Globus pallidus (tissue), 1 donor: ENCODE measurements around the gene TMEM132D.

Source experiments
- DNase-seq: peaks from one replicate; pipeline ENCODE4 v3.0.0-alpha.2; 2015; ENCODE audit warnings: low spot score

The TMEM132D gene

DNA sequence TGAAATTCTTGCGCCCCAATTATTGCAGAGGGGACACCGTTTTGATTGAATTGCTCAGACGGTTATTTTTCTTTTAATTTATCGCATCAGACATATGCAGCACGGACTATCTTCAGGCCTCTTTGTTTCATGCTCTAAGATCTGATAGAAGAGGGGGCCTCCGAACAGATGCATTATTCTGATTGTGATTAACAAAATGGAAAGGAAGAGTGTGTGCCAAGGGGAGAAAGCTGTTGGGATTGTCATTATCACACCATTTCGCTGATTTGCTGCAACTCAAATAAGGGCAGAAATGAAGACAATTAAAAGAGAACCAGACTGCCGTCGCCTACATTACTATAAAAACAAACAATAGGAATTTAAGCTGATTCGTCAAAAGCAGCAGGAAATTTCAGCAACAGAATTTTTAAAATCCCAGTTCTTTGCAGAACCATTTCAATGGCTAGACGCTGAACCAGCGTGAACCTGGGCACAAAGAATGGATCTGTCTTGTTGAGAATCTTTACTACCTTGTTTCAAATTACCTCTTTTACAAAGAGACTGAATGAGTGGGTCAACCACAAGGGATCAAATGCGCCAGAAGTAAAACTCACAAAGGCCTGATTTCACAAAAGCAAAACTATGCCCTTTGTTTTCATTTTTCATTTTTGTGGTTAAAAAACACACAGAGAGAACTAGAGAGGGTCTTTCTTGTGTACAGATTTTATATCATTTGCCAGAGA lies 30.6 kb downstream of the TMEM132D start:
- DNase-seq, result no peak

DNA sequence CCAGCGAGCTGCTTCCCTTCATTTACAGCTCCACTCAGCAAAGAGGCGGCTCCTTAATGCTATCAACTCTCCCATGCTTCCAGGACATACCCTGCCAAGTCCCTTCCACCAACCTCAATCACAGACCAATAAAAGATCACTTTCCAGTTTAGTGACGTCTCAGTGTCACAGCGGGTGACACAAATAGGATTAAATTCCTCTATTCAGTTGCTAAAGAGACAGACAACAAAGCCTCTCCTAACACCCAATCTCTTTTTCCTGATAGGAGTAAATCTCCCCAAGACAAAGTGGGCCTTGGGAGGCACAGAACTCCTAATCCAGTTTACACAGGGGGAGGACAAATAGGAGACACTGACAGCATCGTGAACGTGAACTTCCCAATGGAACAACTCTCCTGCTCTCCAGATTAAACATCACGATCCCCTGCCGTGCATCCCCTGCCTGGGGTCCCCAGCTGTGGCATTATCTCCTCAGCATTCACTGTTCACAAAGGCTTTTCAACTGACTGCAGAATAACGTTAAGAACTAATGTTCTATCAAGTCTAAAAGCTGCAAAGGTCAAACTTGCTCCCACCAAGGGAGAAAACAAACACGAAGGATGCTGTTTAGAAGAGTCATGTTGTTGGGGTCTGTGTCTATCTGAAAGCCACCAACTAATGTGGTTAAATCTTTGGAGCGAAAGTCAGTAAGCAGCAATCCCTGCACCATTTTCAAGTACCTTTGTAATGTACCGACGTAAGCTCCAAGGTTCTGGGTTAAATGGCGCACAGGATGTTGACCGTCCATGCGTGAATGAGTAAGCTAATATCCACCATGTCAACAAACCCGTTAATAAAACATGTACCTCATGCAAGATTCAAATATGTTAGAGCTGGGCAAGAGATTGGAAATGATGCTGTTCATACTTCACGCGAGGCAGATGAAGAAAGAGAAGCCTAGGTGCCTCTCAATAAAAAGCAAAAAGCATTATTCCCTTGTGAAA lies 31.5 kb downstream of the TMEM132D start:
- DNase-seq, result no peak

DNA sequence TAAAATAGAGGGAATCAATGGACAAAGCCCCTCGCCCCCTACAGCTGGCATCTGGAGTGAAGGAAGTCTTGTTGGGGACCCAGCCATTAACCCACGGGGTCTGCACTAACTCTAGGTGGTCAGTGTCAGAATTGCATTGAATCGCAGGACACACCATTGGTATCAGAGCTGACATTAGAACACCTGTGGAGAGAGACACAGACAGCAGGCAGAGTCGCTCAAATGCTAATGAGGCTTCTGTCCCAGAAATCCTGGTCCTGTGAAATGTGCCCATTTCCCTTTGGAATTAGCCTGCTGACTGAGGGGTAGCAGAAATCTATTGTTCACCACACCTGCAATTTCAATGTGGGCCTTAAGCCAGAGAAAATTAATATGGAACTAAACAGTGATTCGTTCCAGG lies 33.0 kb downstream of the TMEM132D start:
- no peak for DNase-seq

DNA sequence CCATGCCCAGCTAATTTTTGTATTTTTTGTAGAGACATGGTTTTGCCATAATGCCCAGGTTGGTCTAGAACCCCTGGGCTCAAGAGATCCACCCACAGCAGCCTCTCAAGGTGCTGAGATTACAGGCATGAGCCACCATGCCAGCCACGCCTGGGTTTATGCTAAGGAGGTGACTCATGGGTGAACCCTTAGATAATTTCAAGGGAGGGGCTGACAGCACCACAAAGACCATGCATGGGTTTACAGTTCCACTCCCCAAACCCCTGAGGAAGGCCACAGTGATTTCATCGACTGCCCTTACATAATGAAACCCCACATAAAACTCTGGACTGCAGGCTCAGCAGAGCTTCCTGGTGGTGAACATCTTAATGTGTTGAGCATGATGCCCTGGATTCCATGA lies 33.7 kb downstream of the TMEM132D start:
- no peak for DNase-seq

DNA sequence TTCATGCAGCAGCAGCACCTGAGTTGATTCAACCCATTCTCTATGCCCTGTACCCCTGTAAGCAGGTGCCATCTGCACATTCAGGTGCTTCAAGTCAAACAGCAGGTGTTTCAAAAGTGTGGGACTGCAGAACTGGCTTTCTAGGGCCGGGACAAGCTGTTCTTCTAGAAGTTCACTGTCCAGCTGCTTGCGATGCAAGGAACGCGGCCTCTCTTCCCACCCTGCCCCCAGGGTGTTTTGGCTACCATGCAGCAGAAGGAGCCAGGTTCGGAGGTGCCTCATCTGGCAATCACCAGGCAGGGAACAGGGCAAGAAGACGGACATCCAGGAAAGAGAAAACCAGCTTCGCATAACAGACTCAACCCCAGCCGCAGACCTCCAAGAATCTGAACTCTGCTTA lies 35.2 kb downstream of the TMEM132D start:
- no peak for DNase-seq

DNA sequence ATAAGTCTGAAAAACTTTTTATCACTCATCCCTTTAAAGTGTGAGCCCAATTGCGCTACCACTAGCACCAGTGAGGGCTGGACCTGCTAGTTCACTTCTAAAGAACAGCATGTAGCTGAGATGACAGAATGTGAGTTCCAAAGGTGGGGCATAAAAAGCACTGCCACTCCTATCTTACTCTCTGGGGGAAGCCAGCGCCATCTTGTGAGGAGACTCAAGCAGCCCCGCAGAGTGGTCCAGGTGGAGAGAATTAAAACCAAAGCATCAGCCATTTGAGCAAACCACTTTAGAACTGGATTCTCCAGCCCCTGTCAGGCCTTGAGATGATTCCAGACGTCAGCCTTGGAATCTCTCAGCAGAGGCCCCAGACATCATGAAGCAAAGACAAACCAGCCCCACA lies 39.9 kb downstream of the TMEM132D start:
- DNase-seq, result no peak

DNA sequence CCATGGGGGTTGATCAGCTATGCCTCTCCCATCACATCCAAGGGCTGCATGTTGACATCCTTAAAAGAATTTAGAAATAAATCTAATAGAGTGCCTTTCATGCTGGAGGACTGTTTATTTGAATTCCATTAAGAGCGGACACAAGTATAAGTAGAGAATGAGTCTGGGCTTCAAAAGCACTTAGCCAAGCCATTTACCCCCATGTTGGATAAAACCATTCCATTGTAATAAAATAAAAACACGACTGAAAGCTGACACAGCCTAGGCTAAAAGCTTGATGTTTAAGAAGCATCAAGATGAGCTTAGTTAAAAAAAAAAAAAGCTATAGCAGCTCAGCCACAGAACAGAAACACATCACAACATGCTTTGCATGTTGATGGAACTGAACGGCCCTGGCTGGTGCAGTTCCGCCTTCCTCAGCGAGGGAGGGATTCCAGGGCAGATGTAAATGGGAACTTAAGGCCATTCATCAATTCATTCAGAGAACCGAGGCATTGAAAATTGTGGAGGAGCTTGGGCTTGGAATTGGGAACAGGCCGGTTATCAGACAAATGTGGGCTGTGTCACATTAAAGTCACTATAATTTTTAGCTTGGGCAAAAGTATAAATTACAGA lies 41.2 kb downstream of the TMEM132D start:
- DNase-seq, result no peak

DNA sequence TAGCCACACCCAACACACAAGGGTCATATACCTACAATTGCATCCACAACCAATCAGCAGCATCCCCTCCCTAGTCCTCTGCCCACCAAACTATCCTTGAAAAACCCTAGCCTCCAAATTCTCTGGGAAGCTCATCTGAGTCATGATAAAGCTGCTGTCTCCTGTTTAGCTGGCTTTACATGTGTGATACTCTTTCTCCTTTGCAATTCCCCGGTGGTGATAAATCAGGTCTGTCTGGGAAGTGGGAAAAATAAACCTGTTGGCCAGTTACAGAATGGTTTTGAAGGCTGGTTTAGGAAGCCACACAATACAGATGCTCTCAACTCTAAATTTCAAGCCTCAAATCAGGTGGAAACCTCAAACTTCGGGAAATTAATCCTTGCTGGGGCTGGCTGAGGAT lies 41.9 kb downstream of the TMEM132D start:
- no peak for DNase-seq

DNA sequence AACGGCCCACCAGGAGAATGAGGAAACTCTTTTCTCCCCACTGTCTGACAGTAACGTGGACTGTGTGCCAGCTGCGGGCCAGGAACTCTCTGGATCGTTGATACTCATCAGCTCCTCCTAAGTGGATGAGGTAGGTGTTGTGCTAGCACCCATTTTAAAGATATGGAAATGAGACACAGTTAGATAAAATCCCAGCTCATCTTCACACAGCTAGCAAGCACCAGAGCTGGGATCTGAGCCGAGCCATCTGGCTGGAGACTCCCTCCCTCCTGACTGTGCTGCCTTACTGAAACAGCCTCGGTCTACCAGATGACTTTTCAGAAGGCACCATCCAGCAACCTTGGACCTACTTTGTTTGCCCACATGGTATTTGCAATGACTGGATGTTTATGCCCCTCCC lies 49.2 kb downstream of the TMEM132D start:
- DNase-seq, result peak; percentile 26

DNA sequence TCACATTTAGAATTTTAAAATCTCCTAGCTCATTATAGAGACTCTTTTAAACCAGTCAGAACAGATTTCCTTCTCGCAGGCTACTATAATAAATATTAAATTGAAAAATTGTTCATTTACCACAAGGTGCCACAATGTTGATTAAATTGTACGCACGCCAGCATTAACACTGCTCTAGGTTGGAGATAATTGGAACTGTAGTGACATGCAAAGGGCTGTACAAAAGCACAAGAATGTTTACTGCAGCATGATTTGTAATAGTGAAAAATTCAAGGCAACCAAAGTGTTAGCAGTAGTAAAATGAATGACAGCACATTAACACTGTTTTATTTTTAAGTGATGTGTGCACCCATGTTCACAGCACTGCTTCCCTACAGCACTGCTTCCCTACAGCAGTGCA lies 52.5 kb downstream of the TMEM132D start:
- no peak for DNase-seq

DNA sequence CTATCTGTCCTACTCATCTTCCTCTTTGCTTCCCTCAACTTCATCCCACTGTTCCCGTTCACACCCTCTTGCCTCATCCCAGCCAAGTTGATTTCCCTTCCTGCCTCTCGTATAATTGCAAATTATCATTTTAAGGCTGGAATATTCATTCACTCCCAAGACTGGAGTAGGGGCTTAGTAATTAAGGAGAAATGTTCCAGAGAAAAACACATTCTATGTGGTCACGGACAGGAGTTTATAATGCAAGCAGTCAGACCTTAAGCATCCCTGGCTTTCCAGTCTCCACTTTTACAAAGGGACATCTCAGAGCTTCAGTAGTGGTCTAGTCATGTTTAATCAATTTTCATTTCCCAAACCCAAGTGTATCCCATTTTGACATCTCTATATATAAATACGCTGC lies 54.9 kb downstream of the TMEM132D start:
- DNase-seq, result no peak

DNA sequence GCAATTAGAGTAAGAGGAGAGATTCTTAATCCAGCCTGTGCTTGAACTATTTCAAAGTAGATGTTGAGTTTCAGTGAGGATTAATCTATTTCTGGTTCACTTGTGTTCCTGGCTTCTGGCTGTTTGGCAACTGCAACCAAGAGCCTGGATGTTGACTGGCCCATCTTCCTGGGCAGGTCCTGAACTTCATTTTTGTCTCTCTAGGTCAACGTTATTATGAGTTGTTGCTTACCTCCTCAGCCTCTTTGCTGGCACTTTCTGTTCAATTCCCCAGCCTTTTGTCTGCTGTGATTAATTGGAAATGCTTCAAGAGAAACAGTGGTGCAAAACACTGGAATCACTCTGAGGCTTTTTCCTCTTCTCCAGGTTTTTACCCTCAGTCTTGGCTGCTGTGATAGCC lies 56.8 kb downstream of the TMEM132D start:
- no peak for DNase-seq

DNA sequence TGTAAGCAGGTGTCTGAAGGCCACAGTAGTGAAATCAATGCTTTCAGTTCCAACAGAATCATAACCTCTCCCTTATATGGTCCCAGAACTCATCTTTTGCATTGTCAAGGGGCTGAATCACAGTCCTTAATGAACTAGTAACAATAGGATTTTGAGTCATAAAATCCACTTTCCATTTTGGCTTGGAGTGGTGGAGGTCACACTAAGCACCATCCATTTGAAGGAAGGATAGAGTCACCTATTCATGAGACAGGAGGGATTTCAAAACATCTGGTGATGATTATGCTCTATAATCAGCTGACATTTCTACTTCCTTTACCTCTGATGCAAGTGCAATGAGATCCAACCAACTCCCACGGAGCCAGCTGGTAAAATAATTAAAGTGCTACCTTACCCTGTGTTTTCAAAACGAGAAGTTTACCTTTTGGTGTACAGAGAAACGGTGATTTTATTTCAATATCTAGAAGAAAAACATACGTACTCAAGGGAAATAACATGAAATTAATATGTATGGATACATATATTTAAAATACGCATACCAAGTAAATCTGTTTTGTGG lies 59.1 kb downstream of the TMEM132D start:
- no peak for DNase-seq

DNA sequence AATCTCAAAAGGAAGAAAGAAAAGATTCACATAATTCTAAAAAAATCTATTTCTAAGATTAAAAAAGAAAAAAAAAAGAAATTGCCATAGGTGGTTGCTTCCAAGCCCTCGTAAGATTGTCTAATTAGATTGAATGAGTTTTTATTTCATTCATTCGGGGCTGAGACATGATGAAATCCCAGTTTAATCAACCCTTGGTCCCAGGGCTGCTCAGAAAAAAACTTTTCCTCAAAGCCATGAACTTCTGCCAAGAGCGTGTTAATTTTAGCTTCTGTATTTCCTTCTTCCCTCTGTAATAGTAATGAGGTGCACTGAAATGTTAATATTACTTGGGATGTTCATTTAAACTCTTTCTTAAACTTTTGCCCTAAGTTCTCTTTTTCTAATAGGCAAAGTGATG lies 62.6 kb downstream of the TMEM132D start:
- DNase-seq, result no peak

DNA sequence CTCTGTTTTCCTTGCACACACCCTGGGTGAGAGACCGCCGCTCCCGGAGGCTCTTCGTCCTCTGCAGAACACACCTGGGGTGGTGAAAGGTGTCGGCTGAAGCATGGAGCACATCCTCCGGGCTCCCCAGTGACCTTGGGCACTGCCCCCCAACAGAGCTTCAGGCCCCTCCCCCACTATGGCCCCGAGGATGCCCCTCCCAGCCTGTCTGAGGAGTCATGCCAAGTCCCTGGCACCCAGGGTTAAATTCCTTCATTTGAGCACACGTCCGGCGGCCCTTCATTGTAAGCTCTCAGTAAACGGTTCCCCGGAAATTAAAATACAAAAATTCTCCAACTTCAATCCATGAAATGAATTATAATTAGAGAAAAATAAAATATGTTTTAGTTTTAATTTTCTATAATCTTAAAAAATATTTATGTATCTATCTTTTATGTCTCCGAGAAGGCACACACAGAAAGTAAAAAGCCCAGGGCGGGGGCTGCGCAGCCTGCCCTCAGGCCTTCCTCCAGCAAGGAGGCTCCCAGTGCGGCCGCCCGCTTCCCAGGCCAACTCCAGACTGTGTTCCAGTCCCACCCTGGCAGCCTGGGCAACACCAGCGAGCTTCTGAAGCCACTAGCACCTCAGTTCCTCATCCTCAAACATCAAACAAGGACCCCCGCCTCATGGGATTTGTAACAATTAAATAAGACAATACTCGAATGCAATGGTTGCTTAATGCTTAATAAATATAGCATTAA lies 63.5 kb downstream of the TMEM132D start:
- no peak for DNase-seq

DNA sequence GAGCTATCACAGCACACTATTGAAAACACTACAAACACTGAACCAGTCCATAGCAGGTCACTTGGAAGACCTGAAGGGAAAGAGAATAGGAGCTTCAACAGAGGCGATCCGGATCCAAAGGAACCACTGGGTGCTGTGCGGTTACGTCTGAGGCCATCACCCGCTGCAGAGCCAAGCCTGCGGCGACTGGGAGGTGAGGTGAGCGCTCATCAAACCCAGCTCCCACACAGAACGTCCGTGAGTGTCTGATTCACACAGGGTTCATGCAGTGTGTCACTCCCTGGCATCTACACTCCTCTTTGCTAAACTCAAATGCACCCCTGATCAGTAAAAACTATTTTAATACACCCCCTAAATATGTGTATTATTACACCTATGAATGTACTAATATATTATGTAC lies 64.1 kb downstream of the TMEM132D start:
- DNase-seq, result no peak

DNA sequence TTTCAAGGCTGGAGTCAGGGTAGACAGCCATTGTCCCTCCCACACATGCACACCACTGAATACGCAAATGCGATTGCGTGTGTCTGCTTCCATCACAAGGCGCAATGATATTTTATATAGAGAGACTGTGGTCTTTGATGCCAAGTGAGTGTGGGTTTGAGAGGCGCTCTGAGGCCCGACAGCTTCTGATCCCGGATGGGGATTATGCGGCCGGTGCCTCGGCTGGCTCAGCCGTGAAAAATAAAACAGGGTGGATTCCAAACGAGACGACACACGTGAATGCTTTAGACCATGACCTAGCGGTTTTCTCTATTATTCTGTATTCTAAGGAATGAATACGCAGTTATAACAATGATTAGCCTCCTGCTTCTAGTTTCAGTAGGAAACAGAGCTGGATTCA lies 72.5 kb downstream of the TMEM132D start:
- no peak for DNase-seq

DNA sequence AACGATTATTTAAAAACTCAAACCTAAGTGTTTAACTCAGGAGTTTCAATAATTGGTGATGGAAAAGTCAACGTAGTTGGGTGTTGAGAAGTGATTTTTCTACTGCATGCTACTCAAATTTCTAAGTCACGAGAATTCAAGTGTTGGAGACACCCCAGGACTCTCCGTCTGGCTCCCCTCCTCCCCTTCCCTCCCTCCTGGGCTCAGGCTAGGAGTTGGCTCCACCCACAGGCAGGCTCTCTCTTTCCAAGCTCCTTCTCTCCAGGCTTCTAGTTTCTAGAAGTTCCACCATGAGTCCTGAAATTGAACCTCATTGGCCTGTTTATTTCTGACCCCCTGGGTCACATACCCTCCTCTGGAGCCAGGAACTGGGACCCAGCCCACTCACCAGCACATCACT lies 73.0 kb downstream of the TMEM132D start:
- DNase-seq, result no peak

DNA sequence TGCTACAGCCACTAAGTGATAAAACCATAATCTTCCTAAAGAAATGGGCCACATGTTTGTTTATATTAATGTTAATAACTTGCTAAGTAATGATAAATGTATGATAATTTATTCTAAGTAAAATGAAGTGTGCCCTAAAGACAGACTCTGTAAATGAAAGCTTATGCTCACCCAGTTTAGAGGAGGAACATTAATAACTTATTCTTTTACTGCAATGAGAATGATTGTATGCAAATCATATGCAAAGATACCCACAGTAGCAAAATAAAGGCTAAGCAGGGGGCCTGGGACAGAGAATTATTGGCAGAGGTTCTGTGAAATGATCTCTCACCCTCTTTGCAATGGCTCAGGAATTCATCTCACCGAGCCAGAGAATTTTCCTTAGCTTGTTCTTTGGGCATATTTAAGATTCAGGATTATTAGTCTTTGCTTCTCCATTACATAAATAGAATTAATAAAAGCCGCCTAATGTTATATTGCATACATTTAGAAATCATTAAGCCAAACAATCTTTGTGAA lies 75.9 kb downstream of the TMEM132D start:
- no peak for DNase-seq

DNA sequence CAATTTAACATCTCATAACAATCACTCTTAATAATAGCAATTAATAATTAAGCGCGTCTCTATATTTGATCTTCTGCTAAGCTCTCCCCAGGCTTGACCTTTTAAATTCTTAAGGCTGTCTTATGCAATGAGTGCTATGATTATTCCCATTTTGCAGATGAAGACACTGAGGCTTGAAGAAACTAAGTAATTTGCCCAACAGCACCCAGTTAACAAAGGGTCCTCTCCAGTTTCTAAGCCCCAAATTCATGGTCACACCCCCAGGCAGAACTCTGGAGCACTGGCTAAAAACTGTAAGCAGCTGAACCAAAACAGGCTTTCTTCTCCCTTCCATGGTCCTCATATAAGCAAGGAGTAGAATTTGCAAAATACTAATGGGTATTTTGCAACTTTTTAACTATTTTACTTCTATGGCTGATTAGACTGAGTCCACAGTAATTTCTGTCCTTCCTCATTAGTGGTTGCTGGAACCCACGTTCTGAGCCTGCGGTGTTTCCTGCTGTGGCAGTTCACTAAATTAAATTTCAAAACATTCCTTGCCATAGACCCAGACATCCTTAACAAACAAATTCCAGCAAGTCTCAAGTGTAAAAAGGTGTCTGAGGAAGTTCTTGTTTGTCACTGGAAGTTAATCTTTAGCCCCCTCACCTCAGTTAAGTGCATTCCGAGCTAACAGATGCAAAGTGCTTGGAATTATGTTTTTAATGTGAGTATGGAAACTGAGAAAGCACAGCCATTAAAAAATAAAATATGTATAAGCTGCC lies 76.5 kb downstream of the TMEM132D start:
- DNase-seq, result no peak

DNA sequence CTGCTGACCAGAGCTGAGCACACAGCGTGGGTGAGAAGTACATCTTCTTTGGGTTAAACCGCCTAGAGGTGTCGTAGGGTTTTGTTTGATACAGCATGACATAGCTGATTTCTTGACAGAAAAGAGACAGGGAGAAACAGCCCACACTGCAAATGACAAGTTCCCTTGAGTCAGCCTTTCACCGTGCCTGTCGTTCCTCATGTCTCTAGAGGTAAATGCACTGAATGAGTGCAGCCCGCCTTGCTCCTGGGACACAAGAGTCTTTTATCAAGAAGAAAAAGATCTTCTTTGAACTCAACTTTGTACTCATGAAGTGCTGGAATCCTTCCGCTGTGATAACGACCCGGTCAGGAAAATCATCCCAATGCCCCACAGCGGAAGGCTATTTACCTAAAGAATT lies 77.6 kb downstream of the TMEM132D start:
- no peak for DNase-seq
